ENCODE measurements around the gene NCKAP5. TPM values are rescaled to one million over a fixed set of nuclear protein-coding genes. Genes with fewer than 3 reads are reported as not detected.

NCKAP5 gene
- total and polyA plus RNA-seq, 2 of the 13 experiments (the other 11 are each of a cell fraction or from before 2014, with no cell fraction given): 0.01 TPM; not detected in 1

DNA sequence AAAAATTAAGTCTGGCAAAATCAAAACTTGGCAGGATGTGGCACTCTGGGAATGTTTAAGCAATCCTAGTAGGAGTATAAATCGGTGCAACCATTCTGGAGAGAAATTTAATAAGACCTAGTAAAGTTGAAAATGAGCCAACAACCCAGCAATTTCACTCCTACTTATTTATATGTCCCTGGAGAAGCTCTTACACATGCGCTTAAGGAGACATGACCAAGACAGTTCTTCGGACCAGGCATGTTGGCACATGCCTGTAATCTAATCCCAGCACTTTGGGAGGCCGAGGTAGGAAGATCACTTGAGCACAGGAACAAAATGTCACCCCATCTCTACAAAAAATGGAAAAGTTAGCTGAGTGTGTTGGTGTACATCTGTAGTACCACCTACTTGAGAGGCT lies 523.7 kb downstream of the NCKAP5 start (continued):
- TF ChIP-seq ZNF160 (CRISPR knock-in tag; IDR thresholded peaks at IDR 0.05) (no peak), KLF16 (CRISPR knock-in tag; IDR thresholded peaks at IDR 0.05) (no peak), ZSCAN20 (CRISPR knock-in tag; IDR thresholded peaks at IDR 0.05; ENCODE audit: borderline replicate concordance) (no peak)
- TF ChIP-seq, protein P1, sequence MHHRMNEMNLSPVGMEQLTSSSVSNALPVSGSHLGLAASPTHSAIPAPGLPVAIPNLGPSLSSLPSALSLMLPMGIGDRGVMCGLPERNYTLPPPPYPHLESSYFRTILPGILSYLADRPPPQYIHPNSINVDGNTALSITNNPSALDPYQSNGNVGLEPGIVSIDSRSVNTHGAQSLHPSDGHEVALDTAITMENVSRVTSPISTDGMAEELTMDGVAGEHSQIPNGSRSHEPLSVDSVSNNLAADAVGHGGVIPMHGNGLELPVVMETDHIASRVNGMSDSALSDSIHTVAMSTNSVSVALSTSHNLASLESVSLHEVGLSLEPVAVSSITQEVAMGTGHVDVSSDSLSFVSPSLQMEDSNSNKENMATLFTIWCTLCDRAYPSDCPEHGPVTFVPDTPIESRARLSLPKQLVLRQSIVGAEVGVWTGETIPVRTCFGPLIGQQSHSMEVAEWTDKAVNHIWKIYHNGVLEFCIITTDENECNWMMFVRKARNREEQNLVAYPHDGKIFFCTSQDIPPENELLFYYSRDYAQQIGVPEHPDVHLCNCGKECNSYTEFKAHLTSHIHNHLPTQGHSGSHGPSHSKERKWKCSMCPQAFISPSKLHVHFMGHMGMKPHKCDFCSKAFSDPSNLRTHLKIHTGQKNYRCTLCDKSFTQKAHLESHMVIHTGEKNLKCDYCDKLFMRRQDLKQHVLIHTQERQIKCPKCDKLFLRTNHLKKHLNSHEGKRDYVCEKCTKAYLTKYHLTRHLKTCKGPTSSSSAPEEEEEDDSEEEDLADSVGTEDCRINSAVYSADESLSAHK (CRISPR knock-in tag; IDR thresholded peaks at IDR 0.05; ENCODE audit: borderline replicate concordance): no peak

DNA sequence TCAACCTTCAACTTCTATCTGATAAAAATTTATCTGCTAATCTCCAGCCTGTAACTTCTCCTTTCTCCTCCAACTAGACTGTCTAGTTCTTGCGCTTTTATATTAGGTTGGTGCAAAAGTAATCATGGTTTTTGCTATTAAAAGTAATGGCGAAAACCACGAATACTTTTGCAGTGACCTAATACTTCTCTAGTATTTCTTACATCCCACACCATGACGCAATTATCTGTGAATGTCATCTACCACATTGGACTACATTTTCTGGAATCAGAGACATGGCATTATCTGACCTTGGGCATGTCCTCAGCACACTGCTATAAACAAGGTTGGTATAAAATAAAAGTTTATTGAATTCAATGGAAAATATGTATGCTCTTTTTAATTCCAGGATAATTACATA lies 528.1 kb downstream of the NCKAP5 start:
- 37% methylated on average over 4 of the region's 4 CpGs for WGBS (ENCODE audit: low lambda C conversion rate)
- no peak for ATAC-seq
- POLR2A ChIA-PET: no interaction called here

More for the DNA sequence above, 528.1 kb downstream of the NCKAP5 start:
- TF ChIP-seq RFX5 (IDR thresholded peaks at IDR 0.05; ENCODE audit: low read depth, low read length): no peak
- TF ChIP-seq NFE2 (CRISPR knock-in tag; IDR thresholded peaks at IDR 0.05): no peak
- TF ChIP-seq NCOA1 (CRISPR knock-in tag; IDR thresholded peaks at IDR 0.05): no peak
- TF ChIP-seq, protein P2, sequence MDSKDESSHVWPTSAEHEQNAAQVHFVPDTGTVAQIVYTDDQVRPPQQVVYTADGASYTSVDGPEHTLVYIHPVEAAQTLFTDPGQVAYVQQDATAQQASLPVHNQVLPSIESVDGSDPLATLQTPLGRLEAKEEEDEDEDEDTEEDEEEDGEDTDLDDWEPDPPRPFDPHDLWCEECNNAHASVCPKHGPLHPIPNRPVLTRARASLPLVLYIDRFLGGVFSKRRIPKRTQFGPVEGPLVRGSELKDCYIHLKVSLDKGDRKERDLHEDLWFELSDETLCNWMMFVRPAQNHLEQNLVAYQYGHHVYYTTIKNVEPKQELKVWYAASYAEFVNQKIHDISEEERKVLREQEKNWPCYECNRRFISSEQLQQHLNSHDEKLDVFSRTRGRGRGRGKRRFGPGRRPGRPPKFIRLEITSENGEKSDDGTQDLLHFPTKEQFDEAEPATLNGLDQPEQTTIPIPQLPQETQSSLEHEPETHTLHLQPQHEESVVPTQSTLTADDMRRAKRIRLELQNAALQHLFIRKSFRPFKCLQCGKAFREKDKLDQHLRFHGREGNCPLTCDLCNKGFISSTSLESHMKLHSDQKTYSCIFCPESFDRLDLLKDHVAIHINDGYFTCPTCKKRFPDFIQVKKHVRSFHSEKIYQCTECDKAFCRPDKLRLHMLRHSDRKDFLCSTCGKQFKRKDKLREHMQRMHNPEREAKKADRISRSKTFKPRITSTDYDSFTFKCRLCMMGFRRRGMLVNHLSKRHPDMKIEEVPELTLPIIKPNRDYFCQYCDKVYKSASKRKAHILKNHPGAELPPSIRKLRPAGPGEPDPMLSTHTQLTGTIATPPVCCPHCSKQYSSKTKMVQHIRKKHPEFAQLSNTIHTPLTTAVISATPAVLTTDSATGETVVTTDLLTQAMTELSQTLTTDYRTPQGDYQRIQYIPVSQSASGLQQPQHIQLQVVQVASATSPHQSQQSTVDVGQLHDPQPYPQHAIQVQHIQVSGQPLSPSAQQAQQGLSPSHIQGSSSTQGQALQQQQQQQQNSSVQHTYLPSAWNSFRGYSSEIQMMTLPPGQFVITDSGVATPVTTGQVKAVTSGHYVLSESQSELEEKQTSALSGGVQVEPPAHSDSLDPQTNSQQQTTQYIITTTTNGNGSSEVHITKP (CRISPR knock-in tag; IDR thresholded peaks at IDR 0.05; ENCODE audit: low read depth): no peak
- no peak for TF ChIP-seq IKZF5 (CRISPR knock-in tag; IDR thresholded peaks at IDR 0.05)
- TF ChIP-seq CHD4 (IDR thresholded peaks at IDR 0.05; ENCODE audit: borderline replicate concordance, low read length): no peak
- TF ChIP-seq PTBP1 (IDR thresholded peaks at IDR 0.05; ENCODE audit: low read depth, low read length, poor library complexity, severe bottlenecking): no peak
- no peak for TF ChIP-seq ETV5 (CRISPR knock-in tag; IDR thresholded peaks at IDR 0.05; ENCODE audit: borderline replicate concordance)
- TF ChIP-seq CREB3 (CRISPR knock-in tag; IDR thresholded peaks at IDR 0.05): no peak
- intact Hi-C loops (cut with micrococcal nuclease; ENCODE audit: unreplicated experiment): no loop called here
- no peak for DNase-seq (ENCODE audit: low spot score)
- no peak overlapping the region for H3K27ac ChIP-seq (ENCODE audit: extremely low read length, insufficient read depth, low read length)
- BruUV-seq (replicated peaks): no TSS peak
- in situ Hi-C loops (cut with HindIII; ENCODE audit: extremely low pct_ligation_motif_present, low pct_unique_long_range_greater_than_20kb): no loop called here
- no peaks in the 10 kb centered on the region for H3K79me2 ChIP-seq (ENCODE audit: insufficient read depth, low read length)
- H3K4me2 ChIP-seq (ENCODE audit: low read depth, low read length): no peak overlapping the region
- CTCF ChIA-PET (ENCODE audit: low intra/inter-chr PET ratio, low total read pairs): no interaction called here
- H3K9ac ChIP-seq (ENCODE audit: insufficient read depth, low read depth, low read length): no peak overlapping the region
- H3K27me3 ChIP-seq (ENCODE audit: control insufficient read depth in 1 of 2, insufficient read depth in 2 of 2, low read length in 2 of 2): no peaks in the 10 kb centered on the region; a peak in 1 of 5 replicates
- no peaks in the 10 kb centered on the region for H3K4me1 ChIP-seq (ENCODE audit: insufficient read depth, low read length)
- no peak for FAIRE-seq
- H4K20me1 ChIP-seq (ENCODE audit: insufficient read depth, low read length): no peaks in the 10 kb centered on the region
- no peak overlapping the region for H2AFZ ChIP-seq (ENCODE audit: low read length)
- no peaks in the 10 kb centered on the region for H3K36me3 ChIP-seq (replicated peaks in 1 of 2; ENCODE audit: control insufficient read depth in 1 of 2, insufficient read depth in 2 of 2, low read length in 2 of 2)
- peaks cover 75% of the 10 kb centered on the region for H3K9me3 ChIP-seq (ENCODE audit: low read length)
- no peak overlapping the region for H3K4me3 ChIP-seq (replicated peaks in 1 of 3; ENCODE audit: insufficient read depth in 1 of 3, low read depth in 2 of 3, low read length in 3 of 3)

Data from HepG2 (cell line).